Adrenal gland (tissue), 5 donors: ENCODE results near the gene TCN2.

Experiments used
- POLR2A ChIP-seq, 2 donors: fragments of 450-650 bp; IDR thresholded peaks; one replicate each; pipeline ENCODE4 v1.6.1; 2017; ENCODE audit warnings: antibody characterized with exemption in 2 of 2, mild to moderate bottlenecking in 2 of 2, moderate library complexity in 1 of 2
- TF ChIP-seq, protein P1 (sequence below), 6 experiments: fragments of 450-650 bp in 4 of 6; fragments of 200-600 bp in 2 of 6; sonication (generic) in 1 of 6; IDR thresholded peaks; 1 replicate in 5 of 6; 2 replicates in 1 of 6; pipeline versions ENCODE4 v1.5.1 to v1.8.0; 2016 to 2021; ENCODE audit warnings: antibody characterized with exemption in 6 of 6, mild to moderate bottlenecking in 2 of 6, moderate library complexity in 1 of 6
- donor health status: DM: no; HTN: no; CAD: no.

DNA sequence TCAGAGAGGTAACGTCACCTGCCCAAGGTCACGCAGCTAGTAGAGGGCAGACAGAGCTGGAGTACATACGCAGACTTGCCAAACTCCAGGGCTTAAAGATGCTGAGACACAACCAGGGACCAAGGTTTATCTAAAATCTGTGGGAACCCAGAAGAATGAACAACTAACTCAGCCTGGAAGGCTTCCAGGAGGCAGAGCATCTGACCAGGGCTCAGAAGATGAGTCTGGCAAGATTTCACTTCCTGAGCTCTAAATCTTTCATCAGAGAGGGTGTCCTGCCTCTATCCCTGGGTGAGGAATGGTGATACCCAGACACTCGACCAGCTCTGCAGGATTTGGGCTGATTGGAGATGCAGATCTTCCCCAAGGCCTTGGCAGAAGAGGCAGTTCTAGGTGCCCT is 41.6 kb upstream of the TCN2 start:
- no peak for TF ChIP-seq POLR2A (IDR thresholded peaks at IDR 0.05)
- TF ChIP-seq, protein P1, sequence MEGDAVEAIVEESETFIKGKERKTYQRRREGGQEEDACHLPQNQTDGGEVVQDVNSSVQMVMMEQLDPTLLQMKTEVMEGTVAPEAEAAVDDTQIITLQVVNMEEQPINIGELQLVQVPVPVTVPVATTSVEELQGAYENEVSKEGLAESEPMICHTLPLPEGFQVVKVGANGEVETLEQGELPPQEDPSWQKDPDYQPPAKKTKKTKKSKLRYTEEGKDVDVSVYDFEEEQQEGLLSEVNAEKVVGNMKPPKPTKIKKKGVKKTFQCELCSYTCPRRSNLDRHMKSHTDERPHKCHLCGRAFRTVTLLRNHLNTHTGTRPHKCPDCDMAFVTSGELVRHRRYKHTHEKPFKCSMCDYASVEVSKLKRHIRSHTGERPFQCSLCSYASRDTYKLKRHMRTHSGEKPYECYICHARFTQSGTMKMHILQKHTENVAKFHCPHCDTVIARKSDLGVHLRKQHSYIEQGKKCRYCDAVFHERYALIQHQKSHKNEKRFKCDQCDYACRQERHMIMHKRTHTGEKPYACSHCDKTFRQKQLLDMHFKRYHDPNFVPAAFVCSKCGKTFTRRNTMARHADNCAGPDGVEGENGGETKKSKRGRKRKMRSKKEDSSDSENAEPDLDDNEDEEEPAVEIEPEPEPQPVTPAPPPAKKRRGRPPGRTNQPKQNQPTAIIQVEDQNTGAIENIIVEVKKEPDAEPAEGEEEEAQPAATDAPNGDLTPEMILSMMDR (IDR thresholded peaks at IDR 0.05), result no peak
